IMR-90 (cell line): Measurements from ENCODE around the gene GFY. TPM values are rescaled to one million over a fixed set of nuclear protein-coding genes. Genes with fewer than 3 reads are reported as not detected.

ENCODE experiments used
- ATAC-seq: fragments of 200-7000 bp; cut with Tn5 transposase; 2 replicates; pipeline ENCODE4 v1.9.1; 2020; ENCODE audit warnings: low read depth, mild to moderate bottlenecking, moderate library complexity
- BruUV-seq: library from RNA; stranded (reverse); fragments of 400-500 nt; replicated peaks from 2 replicates; lab custom pipeline; 2021; lab: Mats Ljungman, UMichigan
- CTCF ChIA-PET: fragments of 300-600 bp; formaldehyde crosslinking; extraction: SDS; loops from one replicate; lab custom pipeline; 2021; ENCODE audit warnings: antibody characterized with exemption; lab: Yijun Ruan, JAX
- POLR2A ChIA-PET: fragments of 300-600 bp; sonication (Branson Sonifier 250); formaldehyde crosslinking; loops from one replicate; lab custom pipeline; 2022; ENCODE audit warnings: antibody characterized with exemption; ENCODE audit not compliant: unreplicated experiment; lab: Charles Lee
- DNase-seq: peaks from one replicate; pipeline ENCODE4 v3.0.0; 2013
- H2AFZ ChIP-seq: replicated peaks from 2 replicates; pipeline ENCODE3; 2013; ENCODE audit warnings: low read length, mild to moderate bottlenecking; ENCODE audit not compliant: poor library complexity
- H2AK5ac ChIP-seq: 2 replicates; pipeline ENCODE4 v1.6.1; 2013; ENCODE audit warnings: low read depth, low read length, inconsistent platforms
- H2AK9ac ChIP-seq: replicated peaks from 2 replicates; pipeline ENCODE3; 2013; ENCODE audit warnings: mild to moderate bottlenecking, low read depth, low read length, moderate library complexity; ENCODE audit not compliant: poor library complexity
- H2BK120ac ChIP-seq: 2 replicates; pipeline ENCODE4 v1.6.1; 2013; ENCODE audit warnings: low read depth, low read length, inconsistent platforms
- H2BK15ac ChIP-seq: 3 replicates; pipeline ENCODE4 v1.6.1; 2013; ENCODE audit warnings: low read depth, low read length, inconsistent platforms
- H2BK20ac ChIP-seq: 2 replicates; pipeline ENCODE4 v1.6.1; 2013; ENCODE audit warnings: low read depth, mild to moderate bottlenecking, inconsistent platforms, low read length, moderate library complexity
- H2BK5ac ChIP-seq: 2 replicates; pipeline ENCODE4 v1.6.1; 2013; ENCODE audit warnings: mild to moderate bottlenecking, low read depth, low read length, inconsistent platforms; ENCODE audit not compliant: poor library complexity, severe bottlenecking
- H3K14ac ChIP-seq: replicated peaks from 2 replicates; pipeline ENCODE4 v1.6.1; 2013; ENCODE audit warnings: low read depth, low read length, inconsistent platforms
- H3K18ac ChIP-seq: 2 replicates; pipeline ENCODE4 v1.6.1; 2013; ENCODE audit warnings: low read depth, low read length, control low read depth
- H3K23ac ChIP-seq: 2 replicates; pipeline ENCODE4 v1.6.1; 2013; ENCODE audit warnings: low read depth, low read length, inconsistent platforms
- H3K27ac ChIP-seq: 2 replicates; pipeline ENCODE4 v1.5.1; 2013; ENCODE audit warnings: mild to moderate bottlenecking, control low read depth, low read length; ENCODE audit not compliant: insufficient read depth
- H3K27me3 ChIP-seq: 2 replicates; pipeline ENCODE4 v1.6.1; 2013; ENCODE audit warnings: low read length; ENCODE audit not compliant: control insufficient read depth, insufficient read depth
- H3K36me3 ChIP-seq: 2 replicates; pipeline ENCODE4 v1.6.1; 2013; ENCODE audit warnings: low read length, mixed read lengths; ENCODE audit not compliant: control insufficient read depth, insufficient read depth
- H3K4ac ChIP-seq: 2 replicates; pipeline ENCODE4 v1.6.1; 2013; ENCODE audit warnings: low read depth, low read length, inconsistent platforms
- H3K4me1 ChIP-seq: 2 replicates; pipeline ENCODE4 v1.6.1; 2013; ENCODE audit warnings: low read length, mixed read lengths; ENCODE audit not compliant: control insufficient read depth, insufficient read depth
- H3K4me2 ChIP-seq: 2 replicates; pipeline ENCODE4 v1.6.1; 2013; ENCODE audit warnings: low read depth, mild to moderate bottlenecking, control low read depth, low read length, moderate library complexity
- H3K4me3 ChIP-seq: 2 replicates; pipeline ENCODE4 v1.5.1; 2013; ENCODE audit warnings: low read depth, mild to moderate bottlenecking, control low read depth, low read length, moderate library complexity; ENCODE audit not compliant: insufficient read depth
- H3K56ac ChIP-seq: 2 replicates; pipeline ENCODE4 v1.6.1; 2013; ENCODE audit warnings: low read length, inconsistent platforms; ENCODE audit not compliant: insufficient read depth; ENCODE audit errors: extremely low read depth
- H3K79me1 ChIP-seq, 2 experiments: 2 replicates each; pipeline ENCODE4 v1.6.1; 2013; ENCODE audit warnings: low read length in 2 of 2, inconsistent platforms in 1 of 2, low read depth in 1 of 2
- H3K9ac ChIP-seq: 2 replicates; pipeline ENCODE4 v1.6.1; 2013; ENCODE audit warnings: low read depth, low read length, control low read depth
- H3K9me1 ChIP-seq: 2 replicates; pipeline ENCODE4 v1.6.1; 2013; ENCODE audit warnings: low read length, inconsistent platforms; ENCODE audit not compliant: insufficient read depth
- H3K9me3 ChIP-seq: 2 replicates; pipeline ENCODE4 v1.6.1; 2013; ENCODE audit warnings: low read length; ENCODE audit not compliant: control insufficient read depth, insufficient read depth
- H4K20me1 ChIP-seq: 2 replicates; pipeline ENCODE4 v1.6.1; 2013; ENCODE audit warnings: low read length, inconsistent platforms; ENCODE audit not compliant: insufficient read depth
- H4K5ac ChIP-seq: 2 replicates; pipeline ENCODE4 v1.6.1; 2013; ENCODE audit warnings: mild to moderate bottlenecking, low read depth, low read length, control low read depth
- H4K8ac ChIP-seq, 2 experiments: 2 replicates each; pipeline ENCODE4 v1.6.1; 2013; ENCODE audit warnings: low read depth in 2 of 2, low read length in 2 of 2, control low read depth in 1 of 2, inconsistent platforms in 1 of 2
- H4K91ac ChIP-seq: 2 replicates; pipeline ENCODE4 v1.6.1; 2013; ENCODE audit warnings: low read depth, low read length, inconsistent platforms; ENCODE audit not compliant: insufficient read depth
- BHLHE40 ChIP-seq: fragments of 150-350 bp; IDR thresholded peaks from 2 replicates; pipeline ENCODE4 v1.6.1; 2016; ENCODE audit warnings: mild to moderate bottlenecking, low read depth, low read length
- CEBPB ChIP-seq: IDR thresholded peaks from 2 replicates; pipeline ENCODE4 v1.6.1; 2012; ENCODE audit warnings: low read depth, low read length, improper control_type of control experiment
- CHD1 ChIP-seq: IDR thresholded peaks from 2 replicates; pipeline ENCODE4 v1.6.1; 2012; ENCODE audit warnings: low read depth, low read length, improper control_type of control experiment
- CTCF ChIP-seq: conservative IDR thresholded peaks from 2 replicates; pipeline ENCODE4 v1.5.1; 2012; ENCODE audit warnings: mild to moderate bottlenecking, low read depth, low read length, improper control_type of control experiment
- FOS ChIP-seq: fragments of 150-350 bp; IDR thresholded peaks from 2 replicates; pipeline ENCODE4 v1.6.1; 2016; ENCODE audit warnings: low read depth, low read length
- MAFK ChIP-seq: IDR thresholded peaks from 2 replicates; pipeline ENCODE4 v1.6.1; 2012; ENCODE audit warnings: low read depth, low read length, improper control_type of control experiment
- MAZ ChIP-seq: IDR thresholded peaks from 2 replicates; pipeline ENCODE4 v1.6.1; 2012; ENCODE audit warnings: low read depth, mild to moderate bottlenecking, low read length, improper control_type of control experiment, moderate library complexity, borderline replicate concordance
- MXI1 ChIP-seq: IDR thresholded peaks from 2 replicates; pipeline ENCODE4 v1.6.1; 2012; ENCODE audit warnings: low read depth, mild to moderate bottlenecking, low read length, moderate library complexity, borderline replicate concordance
- POLR2A ChIP-seq: IDR thresholded peaks from 2 replicates; pipeline ENCODE4 v1.6.1; 2012; ENCODE audit warnings: mild to moderate bottlenecking, low read depth, low read length
- RCOR1 ChIP-seq: IDR thresholded peaks from 2 replicates; pipeline ENCODE4 v1.6.1; 2012; ENCODE audit warnings: mild to moderate bottlenecking, low read length, improper control_type of control experiment; ENCODE audit not compliant: insufficient replicate concordance
- SMC3 ChIP-seq: fragments of 150-350 bp; IDR thresholded peaks from 2 replicates; pipeline ENCODE4 v1.6.1; 2016; ENCODE audit warnings: low read depth, mild to moderate bottlenecking, antibody characterized with exemption, low read length, moderate library complexity
- WGBS, 2 experiments: methylation state at CpG; one replicate each; pipeline versions ENCODE4 v1.1.5 to v1.1.7; 2013; ENCODE audit warnings: missing lambda C conversion rate in 2 of 2; ENCODE audit not compliant: insufficient read length in 1 of 2; ENCODE audit errors: extremely low coverage in 2 of 2; 5-methylcytosine and 5-hydroxymethylcytosine counted together
- dilution Hi-C: fragments of 300-500 bp; cut with HindIII; formaldehyde crosslinking; loops from one replicate; pipeline ENCODE4 v1.14.3; 2018; ENCODE audit warnings: low sequenced_read_pairs; ENCODE audit not compliant: unreplicated experiment
- in situ Hi-C: fragments of 300-500 bp; cut with MboI; formaldehyde crosslinking; loops from 3 replicates; pipeline ENCODE4 v1.14.3; 2019; ENCODE audit warnings: low sequenced_read_pairs, inconsistent platforms, mixed read lengths
- intact Hi-C: fragments of 100-400 bp; cut with micrococcal nuclease; formaldehyde crosslinking; loops from 2 replicates; pipeline ENCODE4 v1.10.0; 2022
- polyA plus RNA-seq, 3 experiments: library from polyadenylated mRNA; depleted of rRNA; stranded (reverse); fragments of >200 nt; gene quantifications; 2 replicates each; pipeline ENCODE4 v1.2.3, GENCODE V29; 2012; ENCODE audit warnings: low replicate concordance in 1 of 3
- total RNA-seq: library from RNA; depleted of rRNA; stranded (reverse); fragments of >200 nt; gene quantifications from 2 replicates; pipeline ENCODE4 v1.2.3, GENCODE V29; 2012

GFY gene
- total and polyA plus RNA-seq, 2 of the 4 experiments (the other 2 are of a cell fraction): not detected

- in situ Hi-C loops: no loop called here
- H3K79me1 ChIP-seq: no peaks in the 10 kb centered on the region
- no peak overlapping the region for H2AK5ac ChIP-seq
- WGBS, 2 experiments: 99% methylated on average over 23 of the region's 37 CpGs; no CpG with 5 or more reads in 1 of the 2 experiments
- H3K4ac ChIP-seq: no peak overlapping the region
- H3K36me3 ChIP-seq: peaks cover 7% of the 10 kb centered on the region
- H3K4me2 ChIP-seq: no peak overlapping the region
- no peak overlapping the region for H3K27ac ChIP-seq
- no peaks in the 10 kb centered on the region for H3K9me3 ChIP-seq
- dilution Hi-C loops: no loop called here
- no peak overlapping the region for H4K5ac ChIP-seq
- H2AK9ac ChIP-seq: no peak overlapping the region
- DNase-seq: no peak
- no peak overlapping the region for H3K18ac ChIP-seq
- no peak overlapping the region for H3K56ac ChIP-seq
- no peak overlapping the region for H4K8ac ChIP-seq
- no peak overlapping the region for H3K9ac ChIP-seq
- no peaks in the 10 kb centered on the region for H3K4me1 ChIP-seq
- H3K27me3 ChIP-seq: no peaks in the 10 kb centered on the region
- no peak overlapping the region for H2BK5ac ChIP-seq
- BruUV-seq: no TSS peak
- TF ChIP-seq MAFK (no peak), CEBPB (no peak), SMC3 (no peak), BHLHE40 (no peak), CTCF (no peak), FOS (no peak), POLR2A (no peak), CHD1 (no peak), RCOR1 (no peak), MXI1 (no peak), MAZ (no peak)
- ChIA-PET CTCF (no interaction called here), POLR2A (no interaction called here)
- no peaks in the 10 kb centered on the region for H4K20me1 ChIP-seq
- no peak overlapping the region for H2BK20ac ChIP-seq
- H2AFZ ChIP-seq: no peak overlapping the region
- no peak overlapping the region for H2BK15ac ChIP-seq
- intact Hi-C loops: no loop called here
- no peaks in the 10 kb centered on the region for H3K9me1 ChIP-seq
- no peak overlapping the region for H3K4me3 ChIP-seq
- ATAC-seq: no peak
- no peak overlapping the region for H2BK120ac ChIP-seq
- no peak overlapping the region for H4K91ac ChIP-seq
- H3K23ac ChIP-seq: no peak overlapping the region
- H3K14ac ChIP-seq: no peak overlapping the region
Observed at GRCh38 chr19:49461656-49462055, 36.5 kb downstream of the GFY start.
